Thoracic aorta (tissue), 2 donors: ENCODE data around the gene PIEZO1. TPM values are rescaled to one million over a fixed set of nuclear protein-coding genes. Genes with fewer than 3 reads are reported as not detected.

Source experiments
- ATAC-seq: fragments of 150-250 bp; one replicate; pipeline ENCODE4 v1.8.0; 2017; ENCODE audit warnings: low read depth; ENCODE audit not compliant: insufficient number of reproducible peaks, low FRiP score
- DNase-seq: peaks from one replicate; pipeline ENCODE4 v3.0.0-alpha.2; 2020; ENCODE audit warnings: low spot score
- H3K27ac ChIP-seq, 2 donors: fragments of 200-600 bp; sonication (generic); 1 replicate in 1 of 2; 2 replicates in 1 of 2; pipeline ENCODE4 v1.5.1; 2016; ENCODE audit warnings: mild to moderate bottlenecking in 2 of 2, moderate library complexity in 2 of 2
- H3K27me3 ChIP-seq: fragments of 200-600 bp; sonication (generic); replicated peaks from 2 replicates; pipeline ENCODE4 v1.6.0; 2016; ENCODE audit warnings: mild to moderate bottlenecking; ENCODE audit not compliant: insufficient read depth
- H3K36me3 ChIP-seq: fragments of 200-600 bp; sonication (generic); one replicate; pipeline ENCODE4 v1.5.1; 2016
- H3K4me1 ChIP-seq, 2 donors: fragments of 200-600 bp; sonication (generic); 1 replicate in 1 of 2; 2 replicates in 1 of 2; pipeline versions ENCODE4 v1.5.1 to v1.6.0; 2016; ENCODE audit warnings: low read depth in 2 of 2, mild to moderate bottlenecking in 1 of 2; ENCODE audit not compliant: control insufficient read depth in 1 of 2
- H3K4me3 ChIP-seq: fragments of 200-600 bp; sonication (generic); 2 replicates; pipeline ENCODE4 v1.5.1; 2016; ENCODE audit warnings: mild to moderate bottlenecking
- H3K9me3 ChIP-seq: fragments of 200-600 bp; sonication (generic); 2 replicates; pipeline ENCODE4 v1.5.1; 2016
- total RNA-seq, 2 donors: library from RNA; depleted of rRNA; stranded (reverse); fragments of >200 nt; gene quantifications; one replicate each; pipeline versions ENCODE4 v1.1.0 to v1.2.3, GENCODE V29; 2016
- TF ChIP-seq, protein P1 (sequence below): fragments of 200-600 bp; sonication (generic); IDR thresholded peaks from one replicate; pipeline ENCODE4 v1.5.1; 2019; ENCODE audit warnings: antibody characterized with exemption

PIEZO1 gene
- total RNA-seq, 2 donors from 2014 or later, result 108 to 179 TPM

DNA sequence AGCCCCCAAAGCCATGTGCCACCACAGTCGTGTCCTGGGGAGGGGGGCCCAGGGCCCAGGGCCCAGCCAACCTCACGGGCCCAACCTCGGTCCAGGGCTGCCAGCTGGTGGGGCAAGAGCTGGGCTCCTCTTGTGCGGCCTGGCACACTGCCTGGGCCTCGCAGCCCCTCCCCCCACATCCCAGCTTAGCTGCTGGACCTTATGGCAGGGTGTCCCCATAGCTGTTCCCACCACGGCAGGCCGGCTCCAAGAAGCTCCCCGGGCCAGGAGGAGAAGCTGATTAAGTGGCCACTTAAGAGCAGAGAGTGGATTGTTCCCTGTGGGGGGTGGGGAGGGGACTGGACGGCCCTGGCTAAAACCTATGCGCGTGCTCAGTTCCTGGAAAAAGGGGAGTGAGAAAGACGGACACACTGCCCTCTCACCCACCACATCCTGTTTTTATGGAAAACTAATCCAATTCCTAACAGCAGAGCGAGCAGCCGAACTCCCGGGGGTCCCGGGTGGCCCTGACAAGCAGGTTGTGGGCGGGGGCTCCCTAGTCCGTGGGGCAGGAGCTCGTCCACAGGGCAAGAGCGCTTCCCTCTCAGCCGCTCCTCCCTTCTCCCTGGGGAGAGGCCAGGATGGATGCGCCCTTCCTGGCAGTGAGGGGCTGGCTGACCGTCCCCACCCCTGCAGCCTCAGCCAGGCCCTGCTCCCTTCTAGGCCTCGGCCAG is 16.8 kb downstream of the PIEZO1 start:
- no peak for DNase-seq
- no peaks in the 10 kb centered on the region for H3K9me3 ChIP-seq
- H3K4me3 ChIP-seq, result peak overlapping the region; percentile 20
- no peaks in the 10 kb centered on the region for H3K36me3 ChIP-seq
- TF ChIP-seq, protein P1, sequence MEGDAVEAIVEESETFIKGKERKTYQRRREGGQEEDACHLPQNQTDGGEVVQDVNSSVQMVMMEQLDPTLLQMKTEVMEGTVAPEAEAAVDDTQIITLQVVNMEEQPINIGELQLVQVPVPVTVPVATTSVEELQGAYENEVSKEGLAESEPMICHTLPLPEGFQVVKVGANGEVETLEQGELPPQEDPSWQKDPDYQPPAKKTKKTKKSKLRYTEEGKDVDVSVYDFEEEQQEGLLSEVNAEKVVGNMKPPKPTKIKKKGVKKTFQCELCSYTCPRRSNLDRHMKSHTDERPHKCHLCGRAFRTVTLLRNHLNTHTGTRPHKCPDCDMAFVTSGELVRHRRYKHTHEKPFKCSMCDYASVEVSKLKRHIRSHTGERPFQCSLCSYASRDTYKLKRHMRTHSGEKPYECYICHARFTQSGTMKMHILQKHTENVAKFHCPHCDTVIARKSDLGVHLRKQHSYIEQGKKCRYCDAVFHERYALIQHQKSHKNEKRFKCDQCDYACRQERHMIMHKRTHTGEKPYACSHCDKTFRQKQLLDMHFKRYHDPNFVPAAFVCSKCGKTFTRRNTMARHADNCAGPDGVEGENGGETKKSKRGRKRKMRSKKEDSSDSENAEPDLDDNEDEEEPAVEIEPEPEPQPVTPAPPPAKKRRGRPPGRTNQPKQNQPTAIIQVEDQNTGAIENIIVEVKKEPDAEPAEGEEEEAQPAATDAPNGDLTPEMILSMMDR, result no peak
- no peak overlapping the region for H3K27ac ChIP-seq
- H3K27me3 ChIP-seq, result no peaks in the 10 kb centered on the region
- H3K4me1 ChIP-seq, result peaks cover 12 to 48% of the 10 kb centered on the region in 2 donors
- ATAC-seq, result no peak

DNA sequence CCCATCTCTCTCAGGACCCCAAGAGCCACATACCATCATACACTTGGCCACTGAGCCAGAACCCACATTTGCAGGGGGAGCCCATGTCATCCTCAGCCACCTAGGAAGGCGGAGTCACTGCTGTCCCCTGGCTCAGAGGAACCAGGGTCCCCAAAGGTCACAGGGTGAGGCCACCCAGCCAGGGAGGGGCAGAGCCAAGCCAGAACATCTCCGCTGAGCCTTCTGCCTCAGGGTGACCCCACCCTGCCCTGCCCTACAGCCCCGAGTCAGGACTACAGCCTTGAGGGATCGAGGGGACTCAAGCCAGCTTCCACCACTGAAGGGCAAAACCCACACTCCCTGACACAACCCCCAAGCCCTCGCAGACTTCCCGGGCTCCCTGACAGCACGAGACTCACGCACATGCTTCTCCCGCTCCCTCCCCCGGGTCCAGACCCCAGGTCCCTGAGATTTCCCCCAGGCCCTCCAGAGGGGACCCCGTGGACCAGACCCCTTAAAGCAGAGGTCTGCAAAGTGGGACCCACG is 17.4 kb downstream of the PIEZO1 start:
- Histone ChIP-seq H3K4me1 (peaks cover 9 to 42% of the 10 kb centered on the region in 2 donors), H3K27me3 (no peaks in the 10 kb centered on the region), H3K36me3 (no peaks in the 10 kb centered on the region), H3K27ac (no peak overlapping the region), H3K4me3 (no peak overlapping the region), H3K9me3 (no peaks in the 10 kb centered on the region)
- ATAC-seq (no peak), DNase-seq (no peak)
- TF ChIP-seq, protein P1, result no peak

DNA sequence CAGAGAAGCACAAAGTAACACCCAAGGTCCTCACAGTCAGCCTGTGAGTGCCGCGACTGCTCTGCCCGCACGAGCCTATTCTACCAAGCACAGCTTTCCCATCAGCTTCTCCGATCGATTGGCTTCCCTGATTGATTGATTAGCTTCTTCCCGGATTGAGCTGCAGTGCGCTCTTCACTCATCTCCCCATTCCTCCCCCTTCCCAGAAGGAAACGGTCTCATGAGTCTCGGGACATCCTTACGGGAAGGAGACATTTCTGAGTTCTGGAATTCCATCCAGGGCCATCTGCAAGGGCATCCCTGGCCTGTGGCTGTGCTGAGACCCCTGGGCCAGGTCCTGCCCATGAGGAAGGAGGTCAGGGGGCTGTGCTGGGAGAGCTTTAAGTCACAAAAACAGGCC is 18.0 kb downstream of the PIEZO1 start:
- Histone ChIP-seq H3K4me3 (no peak overlapping the region), H3K27ac (no peak overlapping the region), H3K36me3 (no peaks in the 10 kb centered on the region), H3K4me1 (peaks cover 9 to 36% of the 10 kb centered on the region in 2 donors), H3K27me3 (no peaks in the 10 kb centered on the region), H3K9me3 (no peaks in the 10 kb centered on the region)
- no peak for DNase-seq
- ATAC-seq, result no peak
- TF ChIP-seq, protein P1, result no peak

GRCh38 chr16:88764913-88765349 is 20.1 kb downstream of the PIEZO1 start:
- Histone ChIP-seq H3K9me3 (no peaks in the 10 kb centered on the region), H3K4me1 (peaks cover 7 to 19% of the 10 kb centered on the region in 2 donors), H3K36me3 (no peaks in the 10 kb centered on the region), H3K4me3 (no peak overlapping the region), H3K27ac (no peak overlapping the region), H3K27me3 (no peaks in the 10 kb centered on the region)
- no peak for ATAC-seq
- no peak for DNase-seq
- TF ChIP-seq, protein P1, result no peak

GRCh38 chr16:88764080-88764479 is 20.9 kb downstream of the PIEZO1 start:
- ATAC-seq (no peak), DNase-seq (no peak)
- Histone ChIP-seq H3K4me3 (no peak overlapping the region), H3K4me1 (peaks cover 7 to 14% of the 10 kb centered on the region in 2 donors), H3K27ac (no peak overlapping the region), H3K36me3 (no peaks in the 10 kb centered on the region), H3K27me3 (no peaks in the 10 kb centered on the region), H3K9me3 (no peaks in the 10 kb centered on the region)
- TF ChIP-seq, protein P1, result no peak
